Stomach (tissue), 9 donors: ENCODE measurements around the gene HYAL2. TPM values are rescaled to one million over a fixed set of nuclear protein-coding genes. Genes with fewer than 3 reads are reported as not detected.

Source experiments
- DNase-seq, 2 donors: peaks; one replicate each; pipeline versions ENCODE4 v3.0.0 to v3.0.0-alpha.2; 2013 to 2019
- H3K27ac ChIP-seq, 5 donors: fragments of 200-600 bp in 4 of 5; sonication (generic) in 4 of 5; one replicate each; pipeline ENCODE4 v1.5.1; 2013 to 2019; ENCODE audit warnings: mild to moderate bottlenecking in 1 of 5, moderate library complexity in 1 of 5
- H3K27me3 ChIP-seq, 3 donors: fragments of 200-600 bp; sonication (generic); one replicate each; pipeline ENCODE4 v1.5.1; 2017 to 2019; ENCODE audit warnings: mixed run types in 1 of 3
- H3K36me3 ChIP-seq, 4 donors: fragments of 200-600 bp; sonication (generic); 1 replicate in 3 of 4; 2 replicates in 1 of 4; pipeline ENCODE4 v1.5.1; 2016 to 2019
- H3K4me1 ChIP-seq, 4 donors: fragments of 200-600 bp; sonication (generic); one replicate each; pipeline ENCODE4 v1.5.1; 2016 to 2019
- H3K4me3 ChIP-seq, 4 donors: fragments of 200-600 bp; sonication (generic) in 3 of 4; one replicate each; pipeline ENCODE4 v1.5.1; 2016 to 2019; ENCODE audit warnings: mild to moderate bottlenecking in 1 of 4
- H3K9me3 ChIP-seq, 4 donors: fragments of 200-600 bp; sonication (generic); one replicate each; pipeline ENCODE4 v1.5.1; 2016 to 2019
- EP300 ChIP-seq: sonication (generic); formaldehyde crosslinking; IDR thresholded peaks from one replicate; pipeline ENCODE4 v1.6.1; 2017; ENCODE audit warnings: antibody characterized with exemption
- POLR2A ChIP-seq, 4 donors: fragments of 450-650 bp; IDR thresholded peaks; one replicate each; pipeline ENCODE4 v1.6.1; 2016; ENCODE audit warnings: antibody characterized with exemption in 4 of 4, control low read depth in 2 of 4, mild to moderate bottlenecking in 1 of 4, moderate library complexity in 1 of 4
- POLR2AphosphoS5 ChIP-seq, 3 donors: sonication (generic); formaldehyde crosslinking; IDR thresholded peaks; one replicate each; pipeline ENCODE4 v1.6.1; 2016; ENCODE audit warnings: antibody characterized with exemption in 3 of 3
- WGBS, 5 donors: extraction: QIAGEN DNeasy Blood & Tissue Kit in 3 of 5; methylation state at CpG; one replicate each; pipeline versions ENCODE4 v1.1.5 to v1.1.7; 2013 to 2018; 5-methylcytosine and 5-hydroxymethylcytosine counted together
- intact Hi-C: fragments of 100-400 bp; cut with DNase I; formaldehyde crosslinking; loops from one replicate; pipeline ENCODE4 v1.15.1; 2023; ENCODE audit warnings: low total_unique reads
- polyA plus RNA-seq, 3 donors: library from polyadenylated mRNA; stranded (reverse); fragments of 200-250 nt; gene quantifications; one replicate each; pipeline ENCODE4 v1.2.3, GENCODE V29; 2013
- total RNA-seq, 5 donors: library from RNA; depleted of rRNA; stranded (reverse); fragments of >200 nt; gene quantifications; one replicate each; pipeline versions ENCODE4 v1.1.0 to v1.2.3, GENCODE V29; 2014 to 2016
- TF ChIP-seq, protein P1 (sequence below), 7 experiments: fragments of 450-650 bp in 4 of 7; fragments of 200-600 bp in 3 of 7; sonication (generic) in 3 of 7; IDR thresholded peaks; one replicate each; pipeline ENCODE4 v1.5.1; 2016 to 2019; ENCODE audit warnings: antibody characterized with exemption in 7 of 7, control low read depth in 2 of 7, mild to moderate bottlenecking in 1 of 7
- donor health status: healthy with polysubstance abuse.
- donor health status: Bipolar disorder and iron deficiency.
- donor health status: healthy.

The HYAL2 gene
- total and polyA plus RNA-seq, 8 donors = 11.1 to 96.4 (median 28.6) TPM

DNA sequence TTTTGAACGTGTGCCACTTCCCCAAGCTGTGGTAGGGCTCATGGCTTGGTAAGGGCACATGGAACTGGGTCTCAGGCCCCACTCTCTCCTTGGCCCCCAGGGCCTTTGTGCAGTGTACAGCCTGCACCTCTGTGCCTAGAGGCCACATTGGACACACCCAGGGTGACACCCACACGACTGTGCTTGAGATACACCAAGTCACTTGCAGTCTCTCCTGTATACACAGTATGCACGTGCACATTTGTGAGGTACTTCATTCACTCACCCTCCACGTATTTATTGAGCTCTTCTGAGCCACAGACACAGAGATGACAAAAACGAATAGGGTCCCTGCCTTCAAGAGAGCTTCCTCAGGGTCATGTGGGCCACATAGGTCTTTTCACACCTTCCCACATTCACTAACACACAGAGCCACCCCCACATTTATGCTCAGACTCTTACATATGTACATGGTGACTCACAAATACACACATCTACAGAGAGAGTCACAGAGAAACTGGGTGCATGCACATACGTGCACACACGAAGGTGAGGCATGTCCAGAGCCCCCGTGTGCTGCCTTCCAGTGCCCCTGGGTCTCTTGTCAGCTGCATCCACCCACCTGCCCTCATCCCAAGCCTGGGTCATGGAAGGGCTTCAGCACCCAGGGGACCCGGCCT is 46.6 kb upstream of the HYAL2 start:
- no peak overlapping the region for H3K4me3 ChIP-seq
- peaks cover 9 to 36% (median 15%) of the 10 kb centered on the region in 4 donors for H3K4me1 ChIP-seq
- peaks cover 0 to 6% (median 0%) of the 10 kb centered on the region in 3 donors for H3K27me3 ChIP-seq
- H3K9me3 ChIP-seq = no peaks in the 10 kb centered on the region
- H3K27ac ChIP-seq = no peak overlapping the region
- no peak for DNase-seq
- no peaks in the 10 kb centered on the region for H3K36me3 ChIP-seq
- intact Hi-C loops = no loop called here
- TF ChIP-seq, protein P1, sequence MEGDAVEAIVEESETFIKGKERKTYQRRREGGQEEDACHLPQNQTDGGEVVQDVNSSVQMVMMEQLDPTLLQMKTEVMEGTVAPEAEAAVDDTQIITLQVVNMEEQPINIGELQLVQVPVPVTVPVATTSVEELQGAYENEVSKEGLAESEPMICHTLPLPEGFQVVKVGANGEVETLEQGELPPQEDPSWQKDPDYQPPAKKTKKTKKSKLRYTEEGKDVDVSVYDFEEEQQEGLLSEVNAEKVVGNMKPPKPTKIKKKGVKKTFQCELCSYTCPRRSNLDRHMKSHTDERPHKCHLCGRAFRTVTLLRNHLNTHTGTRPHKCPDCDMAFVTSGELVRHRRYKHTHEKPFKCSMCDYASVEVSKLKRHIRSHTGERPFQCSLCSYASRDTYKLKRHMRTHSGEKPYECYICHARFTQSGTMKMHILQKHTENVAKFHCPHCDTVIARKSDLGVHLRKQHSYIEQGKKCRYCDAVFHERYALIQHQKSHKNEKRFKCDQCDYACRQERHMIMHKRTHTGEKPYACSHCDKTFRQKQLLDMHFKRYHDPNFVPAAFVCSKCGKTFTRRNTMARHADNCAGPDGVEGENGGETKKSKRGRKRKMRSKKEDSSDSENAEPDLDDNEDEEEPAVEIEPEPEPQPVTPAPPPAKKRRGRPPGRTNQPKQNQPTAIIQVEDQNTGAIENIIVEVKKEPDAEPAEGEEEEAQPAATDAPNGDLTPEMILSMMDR (IDR thresholded peaks at IDR 0.05) = no peak
- TF ChIP-seq POLR2AphosphoS5 (IDR thresholded peaks at IDR 0.05) = no peak
- TF ChIP-seq POLR2A (IDR thresholded peaks at IDR 0.05) = no peak
- TF ChIP-seq EP300 = no peak
- WGBS, 5 donors = 57 to 73% (median 67%) methylated on average over 8 to 9 of the region's 9 CpGs

DNA sequence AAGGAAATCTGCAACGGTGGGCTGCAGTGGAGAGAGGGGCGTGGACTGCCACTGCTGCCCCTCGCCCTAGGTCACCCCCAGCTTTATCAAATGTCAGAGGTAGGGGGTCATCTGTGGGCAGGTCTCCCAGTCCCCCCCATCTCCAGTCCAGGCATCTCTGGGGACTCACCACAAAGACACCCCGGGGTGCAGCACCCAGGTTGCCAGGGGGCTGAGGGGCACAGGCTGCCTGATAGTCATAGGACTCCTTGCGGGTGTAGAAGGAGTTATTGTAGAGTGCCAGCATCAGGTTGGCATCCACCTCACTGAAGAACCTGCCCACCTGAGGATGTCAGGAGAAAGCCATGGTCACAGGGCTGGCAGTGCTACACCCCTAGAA is 43.3 kb upstream of the HYAL2 start:
- Histone ChIP-seq H3K27ac (peak overlapping the region in 4 of 5 donors; percentile 73 to 87 (median 81)), H3K4me3 (peak overlapping the region; percentile 51 to 76 (median 67)), H3K27me3 (no peaks in the 10 kb centered on the region), H3K9me3 (no peaks in the 10 kb centered on the region), H3K4me1 (peaks cover 13 to 39% (median 16%) of the 10 kb centered on the region in 4 donors), H3K36me3 (no peaks in the 10 kb centered on the region)
- TF ChIP-seq POLR2AphosphoS5 (IDR thresholded peaks at IDR 0.05) = no peak
- TF ChIP-seq EP300 = no peak
- TF ChIP-seq, protein P1 (IDR thresholded peaks at IDR 0.05) = no peak
- no peak for TF ChIP-seq POLR2A (IDR thresholded peaks at IDR 0.05)
- 62 to 82% (median 67%) methylated on average over 5 of the region's 5 CpGs for WGBS, 5 donors
- intact Hi-C loops = no loop called here
- DNase-seq = no peak

DNA sequence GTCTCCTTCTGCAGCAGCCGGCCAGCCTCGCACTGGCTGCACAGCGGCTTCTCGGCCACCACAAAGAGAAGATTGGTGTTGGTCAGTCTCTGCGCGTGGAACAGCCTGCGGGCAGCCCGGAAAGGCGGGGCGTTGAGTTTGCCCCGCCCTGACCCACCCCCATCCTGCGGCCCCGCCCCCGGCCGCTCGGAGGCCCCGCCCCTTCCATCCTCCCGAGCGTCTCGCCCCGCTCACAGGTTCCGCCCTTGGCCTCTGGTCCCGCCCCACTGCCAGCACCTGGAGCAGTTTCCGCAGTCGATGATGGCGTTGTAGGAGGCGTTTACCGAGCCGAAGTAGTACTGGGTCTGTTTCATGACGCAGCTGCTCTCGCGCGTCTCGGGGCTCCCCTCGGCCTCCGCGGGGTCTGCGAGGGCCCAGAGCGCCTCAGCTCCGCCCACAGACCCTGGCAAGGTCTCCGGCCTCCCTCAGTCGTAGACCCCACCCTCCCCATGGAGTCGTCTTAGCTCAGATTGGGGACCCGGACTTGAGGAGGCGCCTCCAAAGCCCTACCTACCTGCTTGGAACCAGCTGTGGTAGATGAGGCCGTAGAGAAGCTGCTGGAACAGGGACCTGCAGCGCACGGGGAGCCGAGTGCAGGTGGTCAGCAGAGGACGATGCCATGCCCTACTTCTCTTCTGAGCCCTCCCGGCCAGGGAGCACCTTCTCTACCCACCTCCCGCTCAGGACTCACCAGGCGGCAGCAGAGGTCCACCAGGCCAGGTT is 42.7 kb upstream of the HYAL2 start:
- Histone ChIP-seq H3K27ac (peak overlapping the region; percentile 73 to 87 (median 77)), H3K27me3 (no peaks in the 10 kb centered on the region), H3K36me3 (no peaks in the 10 kb centered on the region), H3K9me3 (no peaks in the 10 kb centered on the region), H3K4me3 (peak overlapping the region; percentile 51 to 76 (median 67)), H3K4me1 (peaks cover 13 to 39% (median 16%) of the 10 kb centered on the region in 4 donors)
- intact Hi-C loops = no loop called here
- TF ChIP-seq POLR2AphosphoS5 (IDR thresholded peaks at IDR 0.05) = peak; percentile 44 to 90 (median 71)
- TF ChIP-seq, protein P1 (IDR thresholded peaks at IDR 0.05) = peak in 1 of 7 experiments; percentile 6
- TF ChIP-seq POLR2A (IDR thresholded peaks at IDR 0.05) = no peak
- no peak for TF ChIP-seq EP300
- DNase-seq = peak; percentile 95 to 96
- 3 to 5% (median 4%) methylated on average over 25 to 53 of the region's 53 CpGs for WGBS, 5 donors

DNA sequence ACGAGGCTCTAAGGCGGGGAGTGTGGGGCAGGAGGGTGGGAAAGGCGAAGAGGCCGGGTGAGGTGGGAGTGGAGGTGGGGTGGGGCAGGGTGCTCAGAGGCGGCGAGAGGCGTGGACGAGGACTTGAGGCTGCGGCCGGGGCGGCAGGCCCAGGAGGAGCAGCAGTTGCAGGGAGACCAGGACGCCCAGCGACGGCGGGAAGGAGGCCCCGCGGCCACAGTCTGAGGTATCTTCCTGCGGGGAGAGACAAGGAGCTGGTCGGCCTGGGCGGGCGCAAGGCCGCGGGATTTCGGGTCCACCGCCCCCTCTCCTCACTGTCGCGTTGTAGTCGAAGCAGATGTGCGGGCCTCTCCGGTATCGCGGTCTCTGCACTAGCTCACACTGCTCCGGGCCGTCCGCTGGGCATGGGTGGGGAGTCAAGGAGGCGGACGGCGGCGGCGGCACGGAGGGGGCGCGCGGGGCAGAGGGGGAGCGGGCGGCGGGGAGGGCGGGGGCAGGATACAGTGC is 42.1 kb upstream of the HYAL2 start:
- Histone ChIP-seq H3K36me3 (no peaks in the 10 kb centered on the region), H3K4me3 (peak overlapping the region; percentile 51 to 76 (median 67)), H3K9me3 (no peaks in the 10 kb centered on the region), H3K4me1 (peaks cover 13 to 42% (median 19%) of the 10 kb centered on the region in 4 donors), H3K27ac (peak overlapping the region; percentile 51 to 85 (median 77)), H3K27me3 (no peaks in the 10 kb centered on the region)
- peak; percentile 38 to 76 for DNase-seq
- intact Hi-C loops = no loop called here
- WGBS, 5 donors = 5 to 16% (median 9%) methylated on average over 16 to 48 of the region's 48 CpGs
- no peak for TF ChIP-seq POLR2A (IDR thresholded peaks at IDR 0.05)
- TF ChIP-seq POLR2AphosphoS5 (IDR thresholded peaks at IDR 0.05) = no peak
- TF ChIP-seq, protein P1 (IDR thresholded peaks at IDR 0.05) = no peak
- TF ChIP-seq EP300 = no peak
